ENCODE data around the gene NDUFB2.

NDUFB2 gene

DNA sequence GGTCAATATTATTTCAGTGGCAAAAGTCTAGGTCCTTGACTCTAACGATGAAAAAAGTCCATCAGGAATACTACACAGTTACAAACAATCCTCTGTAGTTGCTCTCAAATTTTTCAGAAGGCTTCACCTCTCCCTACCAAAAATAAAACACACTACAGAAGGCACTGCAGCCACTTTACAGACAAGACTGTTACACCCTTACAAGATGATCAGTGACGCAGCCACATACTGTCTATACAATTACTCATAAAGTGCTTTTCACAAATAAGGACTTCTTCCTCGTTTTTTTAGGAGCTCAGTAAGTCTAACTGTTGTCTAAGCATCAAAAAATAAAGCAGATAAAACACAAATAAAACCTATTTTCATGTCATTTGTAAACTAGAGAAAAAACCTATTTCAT lies 27.1 kb downstream of the NDUFB2 start (continued):
- TF ChIP-seq, protein P1, sequence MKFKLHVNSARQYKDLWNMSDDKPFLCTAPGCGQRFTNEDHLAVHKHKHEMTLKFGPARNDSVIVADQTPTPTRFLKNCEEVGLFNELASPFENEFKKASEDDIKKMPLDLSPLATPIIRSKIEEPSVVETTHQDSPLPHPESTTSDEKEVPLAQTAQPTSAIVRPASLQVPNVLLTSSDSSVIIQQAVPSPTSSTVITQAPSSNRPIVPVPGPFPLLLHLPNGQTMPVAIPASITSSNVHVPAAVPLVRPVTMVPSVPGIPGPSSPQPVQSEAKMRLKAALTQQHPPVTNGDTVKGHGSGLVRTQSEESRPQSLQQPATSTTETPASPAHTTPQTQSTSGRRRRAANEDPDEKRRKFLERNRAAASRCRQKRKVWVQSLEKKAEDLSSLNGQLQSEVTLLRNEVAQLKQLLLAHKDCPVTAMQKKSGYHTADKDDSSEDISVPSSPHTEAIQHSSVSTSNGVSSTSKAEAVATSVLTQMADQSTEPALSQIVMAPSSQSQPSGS (tag by site-specific recombination; IDR thresholded peaks at IDR 0.05; ENCODE audit: low read depth), result no peak
- TF ChIP-seq ZNF214 (tag by site-specific recombination; IDR thresholded peaks at IDR 0.05; ENCODE audit: borderline replicate concordance), result no peak
- TF ChIP-seq ZNF423 (tag by site-specific recombination; IDR thresholded peaks at IDR 0.05), result no peak
- TF ChIP-seq ZNF701 (tag by site-specific recombination; IDR thresholded peaks at IDR 0.05), result no peak

DNA sequence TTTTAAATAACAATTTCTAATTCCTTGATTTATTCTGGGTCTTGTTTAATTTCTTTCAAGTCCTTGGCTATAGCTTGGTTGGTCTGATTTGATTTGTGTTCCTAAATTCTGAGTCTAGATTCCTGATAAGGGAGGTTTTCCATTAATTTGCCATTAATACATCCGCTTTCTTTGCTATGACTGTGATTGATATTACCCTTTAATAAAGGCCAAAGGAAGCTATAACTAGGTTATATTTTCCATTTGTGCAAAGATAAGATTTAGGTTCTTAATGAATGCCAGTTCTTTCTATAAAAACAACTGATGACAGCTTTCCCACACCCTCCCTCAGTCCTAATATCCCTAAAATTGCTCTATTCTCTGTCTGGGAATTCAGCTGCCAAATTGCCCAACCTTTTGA lies 28.2 kb downstream of the NDUFB2 start:
- TF ChIP-seq ZNF248 (tag by site-specific recombination; IDR thresholded peaks at IDR 0.05) (no peak), WT1 (tag by site-specific recombination; IDR thresholded peaks at IDR 0.05) (no peak), ZNF37A (tag by site-specific recombination; IDR thresholded peaks at IDR 0.05) (no peak), ZNF302 (tag by site-specific recombination; IDR thresholded peaks at IDR 0.05; ENCODE audit: low read depth) (no peak), ZNF488 (tag by site-specific recombination; IDR thresholded peaks at IDR 0.05) (no peak), ZNF785 (tag by site-specific recombination; IDR thresholded peaks at IDR 0.05) (no peak), ZNF623 (tag by site-specific recombination; IDR thresholded peaks at IDR 0.05) (no peak), KLF16 (tag by site-specific recombination; IDR thresholded peaks at IDR 0.05) (no peak), ZNF548 (tag by site-specific recombination; IDR thresholded peaks at IDR 0.05) (no peak), ZNF311 (tag by site-specific recombination; IDR thresholded peaks at IDR 0.05; ENCODE audit: borderline replicate concordance) (no peak), ZNF404 (tag by site-specific recombination; IDR thresholded peaks at IDR 0.05) (no peak)
- TF ChIP-seq, protein P2, sequence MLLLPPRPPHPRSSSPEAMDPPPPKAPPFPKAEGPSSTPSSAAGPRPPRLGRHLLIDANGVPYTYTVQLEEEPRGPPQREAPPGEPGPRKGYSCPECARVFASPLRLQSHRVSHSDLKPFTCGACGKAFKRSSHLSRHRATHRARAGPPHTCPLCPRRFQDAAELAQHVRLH (tag by site-specific recombination; IDR thresholded peaks at IDR 0.05), result no peak
- no peaks in the 10 kb centered on the region for H3K4me1 ChIP-seq (ENCODE audit: control insufficient read depth, insufficient read depth, low read length)
- no peaks in the 10 kb centered on the region for H3K9me3 ChIP-seq (ENCODE audit: control insufficient read depth, insufficient read depth, low read depth, low read length)
- CTCF ChIA-PET, result interaction anchor here (0.7 kb wide), 2 partner anchors 258 to 294 kb away, joined by 3 read pairs; no protein-coding TSS in a partner anchor
- H3K4me3 ChIP-seq (ENCODE audit: low read depth, low read length), result no peak overlapping the region
- peaks cover 6 to 9% of the 10 kb centered on the region in 2 experiments; a peak in 2 of 3 replicates for H3K36me3 ChIP-seq (ENCODE audit: control insufficient read depth in 2 of 2, insufficient read depth in 1 of 2, low read length in 2 of 2)
- POLR2A ChIA-PET, result no interaction called here
- no peak overlapping the region for H3K27ac ChIP-seq (ENCODE audit: extremely low read depth, low read depth, low read length)

GRCh38 chr7:140726281-140726680 lies 29.8 kb downstream of the NDUFB2 start:
- POLR2A ChIA-PET, result no interaction called here
- TF ChIP-seq ZNF654 (tag by site-specific recombination; IDR thresholded peaks at IDR 0.05; ENCODE audit: low read depth), result peak; percentile 18
- TF ChIP-seq, protein P3, sequence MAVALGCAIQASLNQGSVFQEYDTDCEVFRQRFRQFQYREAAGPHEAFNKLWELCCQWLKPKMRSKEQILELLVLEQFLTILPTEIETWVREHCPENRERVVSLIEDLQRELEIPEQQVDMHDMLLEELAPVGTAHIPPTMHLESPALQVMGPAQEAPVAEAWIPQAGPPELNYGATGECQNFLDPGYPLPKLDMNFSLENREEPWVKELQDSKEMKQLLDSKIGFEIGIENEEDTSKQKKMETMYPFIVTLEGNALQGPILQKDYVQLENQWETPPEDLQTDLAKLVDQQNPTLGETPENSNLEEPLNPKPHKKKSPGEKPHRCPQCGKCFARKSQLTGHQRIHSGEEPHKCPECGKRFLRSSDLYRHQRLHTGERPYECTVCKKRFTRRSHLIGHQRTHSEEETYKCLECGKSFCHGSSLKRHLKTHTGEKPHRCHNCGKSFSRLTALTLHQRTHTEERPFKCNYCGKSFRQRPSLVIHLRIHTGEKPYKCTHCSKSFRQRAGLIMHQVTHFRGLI (tag by site-specific recombination; IDR thresholded peaks at IDR 0.05), result no peak
- TF ChIP-seq ZNF280C (tag by site-specific recombination; IDR thresholded peaks at IDR 0.05), result no peak
- TF ChIP-seq ZNF311 (tag by site-specific recombination; IDR thresholded peaks at IDR 0.05; ENCODE audit: borderline replicate concordance), result no peak
- TF ChIP-seq ZNF211 (tag by site-specific recombination; IDR thresholded peaks at IDR 0.05; ENCODE audit: low read depth), result no peak
- CTCF ChIA-PET, result interaction anchor here (0.7 to 1.8 kb wide), 5 partner anchors 51 to 347 kb away, joined by 3 to 7 read pairs (median 4); no protein-coding TSS in a partner anchor
- Histone ChIP-seq H3K4me1 (ENCODE audit: control insufficient read depth, insufficient read depth, low read length) (no peaks in the 10 kb centered on the region), H3K4me3 (ENCODE audit: low read depth, low read length) (no peak overlapping the region), H3K36me3 (ENCODE audit: control insufficient read depth in 2 of 2, insufficient read depth in 1 of 2, low read length in 2 of 2) (peaks cover 6 to 13% of the 10 kb centered on the region in 2 experiments; a peak in 2 of 3 replicates), H3K9me3 (ENCODE audit: control insufficient read depth, insufficient read depth, low read depth, low read length) (no peaks in the 10 kb centered on the region), H3K27ac (ENCODE audit: extremely low read depth, low read depth, low read length) (no peak overlapping the region)
